ENCODE results near the gene SEC14L2. TPM values are rescaled to one million over a fixed set of nuclear protein-coding genes. Genes with fewer than 3 reads are reported as not detected.
A peak's percentile ranks its signal among the peaks of the same experiment; 100 is the strongest.

The SEC14L2 gene
- total and polyA plus RNA-seq, 2 of the 8 experiments (the other 6 are each of a cell fraction or from before 2014, with no cell fraction given): 2.8 to 3.2 TPM

- TF ChIP-seq CHD7 (IDR thresholded peaks at IDR 0.05; ENCODE audit: insufficient replicate concordance, low read length) (no peak), GTF2F1 (IDR thresholded peaks at IDR 0.05; ENCODE audit: borderline replicate concordance, low read depth, low read length) (no peak), EGR1 (IDR thresholded peaks at IDR 0.05; ENCODE audit: borderline replicate concordance, low read depth, low read length) (peak; percentile 71; the same call in 1 of the 2 replicates)
Measured at GRCh38 chr22:30444632-30445437, 48.0 kb downstream of the SEC14L2 start (continued).
